Kidney glomerular epithelial cell (primary cell): ENCODE results near the gene RFNG.
A peak's percentile ranks its signal among the peaks of the same experiment; 100 is the strongest.

ENCODE experiments used
- DNase-seq: peaks from one replicate; lab custom pipeline; 2025; lab: John Stamatoyannopoulos, UW

The RFNG gene

GRCh38 chr17:82025401-82026107, 26.1 kb downstream of the RFNG start:
- DNase-seq, result no peak

- DNase-seq, result no peak
Measured at GRCh38 chr17:82024859-82025258, 26.8 kb downstream of the RFNG start.

DNA sequence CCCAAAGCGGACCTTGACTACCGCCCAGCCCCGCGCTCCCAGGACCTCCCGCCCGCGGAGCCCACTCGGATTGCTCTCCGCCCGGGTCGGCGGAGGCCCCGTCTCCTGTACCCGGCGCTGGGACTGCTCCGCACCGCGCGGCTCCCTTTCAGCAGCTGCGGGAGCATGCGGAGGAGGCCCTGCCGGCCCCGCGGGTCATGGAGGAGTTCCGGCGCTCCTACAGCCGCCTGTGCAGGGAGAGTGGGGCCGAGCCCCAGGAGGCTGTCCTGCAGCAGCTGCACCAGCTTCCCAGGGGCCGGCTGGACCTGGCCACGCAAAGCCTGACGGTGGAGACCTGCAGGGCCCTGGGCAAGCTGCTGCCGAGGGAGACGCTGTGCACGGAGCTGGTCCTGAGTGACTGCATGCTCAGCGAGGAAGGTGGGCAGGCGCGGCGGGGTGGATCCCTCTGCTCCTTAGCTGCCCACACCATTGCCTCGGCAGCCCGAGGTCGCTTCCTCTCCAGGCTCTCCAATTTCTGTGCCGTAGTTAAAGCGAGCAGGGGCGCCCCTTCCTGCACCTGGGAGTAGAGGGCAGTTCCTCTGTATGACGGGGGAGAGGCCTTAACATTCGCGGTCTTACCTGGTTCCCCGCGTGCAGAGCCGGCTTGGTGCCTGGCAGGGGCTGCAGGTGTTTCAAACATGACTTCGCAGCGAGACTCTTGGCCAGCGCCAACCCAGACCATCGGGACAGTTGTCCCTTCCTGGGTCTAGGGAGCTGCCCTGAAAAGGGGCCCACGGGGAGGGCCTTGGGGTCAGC, 28.0 kb downstream of the RFNG start:
- DNase-seq, result no peak

- DNase-seq, result peak; percentile 99
Measured at GRCh38 chr17:82022981-82023446, 28.6 kb downstream of the RFNG start, which contains the start of gene LRRC45. Gene LRRC45, plus strand, starts transcription at chr17:82023305. Its CDS starts 339 bp downstream, at chr17:82023644.

DNA sequence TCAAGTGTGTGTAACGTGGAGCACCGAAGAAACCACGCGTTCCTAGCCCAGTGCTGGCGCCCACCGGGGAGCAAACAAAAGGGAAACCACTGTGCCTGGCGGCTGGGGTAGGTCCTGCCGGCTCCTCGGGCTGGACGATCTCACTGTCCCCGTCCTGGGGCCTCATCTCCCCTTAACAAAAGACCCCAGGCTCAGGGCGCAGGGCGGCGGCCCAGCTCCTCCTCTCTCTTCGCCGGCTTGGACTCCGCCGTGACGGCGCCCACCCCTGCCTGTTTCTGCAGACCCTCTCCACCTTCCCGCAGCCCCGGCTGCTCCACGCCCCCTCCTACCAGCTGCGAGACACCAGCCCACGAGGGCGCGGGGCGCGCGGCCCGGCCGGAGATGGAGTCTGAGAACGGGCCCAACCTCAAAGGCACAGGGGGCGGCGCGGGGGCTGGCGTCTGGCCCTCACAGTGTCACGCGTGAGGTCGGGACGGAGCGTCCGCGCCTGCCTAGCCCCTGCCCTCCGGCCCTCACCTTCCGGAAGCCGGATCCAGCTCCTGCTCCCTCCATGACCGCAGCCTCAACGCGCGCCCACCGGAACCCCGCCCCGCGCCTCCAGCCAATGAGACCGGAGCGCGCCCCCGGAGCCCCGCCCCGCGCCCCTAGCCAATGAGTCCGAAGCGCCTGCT, 29.2 kb downstream of the RFNG start, which contains the start of gene CENPX:
Gene CENPX (minus strand): TSS at position 569 of the 671 bp plus-strand sequence. CDS start 17 bp downstream, at position 552.
- DNase-seq, result no peak

DNA sequence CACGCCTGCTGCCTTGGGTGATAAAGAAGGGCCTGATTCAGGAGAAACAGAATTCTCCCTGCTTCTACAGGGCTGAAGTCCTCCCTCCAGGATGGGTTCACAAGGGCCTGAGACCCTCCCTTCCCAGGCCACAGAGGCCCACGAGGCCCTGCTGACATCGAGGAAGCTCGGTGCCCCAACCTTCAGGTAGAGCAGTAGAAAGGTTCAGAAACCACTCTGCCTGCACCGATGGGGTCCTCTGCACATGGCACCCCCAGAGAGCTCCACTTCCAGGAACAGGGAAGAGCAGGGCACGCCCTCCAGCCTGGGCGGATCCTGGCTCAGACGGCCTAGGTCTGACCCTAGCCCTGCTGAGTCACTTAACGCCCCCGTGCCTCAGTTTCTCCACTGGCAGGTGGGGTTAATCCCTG, 29.7 kb downstream of the RFNG start:
- DNase-seq, result no peak

- DNase-seq, result peak; percentile 46
Measured at GRCh38 chr17:82021107-82021899, 30.3 kb downstream of the RFNG start.

GRCh38 chr17:82020572-82021106, 31.0 kb downstream of the RFNG start:
- no peak for DNase-seq

GRCh38 chr17:82019690-82020571, 31.7 kb downstream of the RFNG start:
- DNase-seq, result peak; percentile 14

DNA sequence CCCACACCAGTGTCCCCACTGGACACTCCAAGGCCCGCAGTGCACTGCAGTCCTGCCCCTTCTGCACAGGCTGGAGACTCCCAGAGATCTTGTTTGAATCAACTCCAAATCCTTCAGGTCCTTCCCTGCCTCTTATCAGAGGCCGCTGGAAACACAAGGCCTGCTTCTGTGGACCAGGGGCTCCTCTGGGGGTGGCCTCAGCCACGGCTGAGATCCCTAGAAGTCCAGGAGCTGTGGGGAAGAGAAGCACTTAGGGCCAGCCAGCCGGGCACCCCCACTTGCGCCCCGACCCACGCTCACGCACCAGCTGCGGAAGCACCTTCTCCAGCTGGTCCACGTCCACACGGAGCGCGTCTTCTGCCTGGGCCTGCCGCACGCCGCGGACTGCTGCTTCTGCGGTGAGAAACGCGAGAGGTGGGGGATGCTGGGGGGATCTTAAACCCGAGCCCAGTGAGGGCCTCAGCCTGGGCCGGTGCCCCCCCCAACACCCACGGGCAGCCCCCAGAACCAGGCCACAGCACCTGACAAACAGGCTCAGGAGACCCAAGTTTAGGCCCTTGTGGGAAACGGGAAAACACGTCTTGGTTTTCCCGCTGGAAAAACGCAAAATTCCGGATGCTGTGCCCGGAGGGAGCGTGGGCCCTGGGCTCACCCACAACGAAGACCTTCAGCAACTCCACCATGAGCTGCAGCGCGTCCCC, 32.5 kb downstream of the RFNG start:
- DNase-seq, result no peak

DNA sequence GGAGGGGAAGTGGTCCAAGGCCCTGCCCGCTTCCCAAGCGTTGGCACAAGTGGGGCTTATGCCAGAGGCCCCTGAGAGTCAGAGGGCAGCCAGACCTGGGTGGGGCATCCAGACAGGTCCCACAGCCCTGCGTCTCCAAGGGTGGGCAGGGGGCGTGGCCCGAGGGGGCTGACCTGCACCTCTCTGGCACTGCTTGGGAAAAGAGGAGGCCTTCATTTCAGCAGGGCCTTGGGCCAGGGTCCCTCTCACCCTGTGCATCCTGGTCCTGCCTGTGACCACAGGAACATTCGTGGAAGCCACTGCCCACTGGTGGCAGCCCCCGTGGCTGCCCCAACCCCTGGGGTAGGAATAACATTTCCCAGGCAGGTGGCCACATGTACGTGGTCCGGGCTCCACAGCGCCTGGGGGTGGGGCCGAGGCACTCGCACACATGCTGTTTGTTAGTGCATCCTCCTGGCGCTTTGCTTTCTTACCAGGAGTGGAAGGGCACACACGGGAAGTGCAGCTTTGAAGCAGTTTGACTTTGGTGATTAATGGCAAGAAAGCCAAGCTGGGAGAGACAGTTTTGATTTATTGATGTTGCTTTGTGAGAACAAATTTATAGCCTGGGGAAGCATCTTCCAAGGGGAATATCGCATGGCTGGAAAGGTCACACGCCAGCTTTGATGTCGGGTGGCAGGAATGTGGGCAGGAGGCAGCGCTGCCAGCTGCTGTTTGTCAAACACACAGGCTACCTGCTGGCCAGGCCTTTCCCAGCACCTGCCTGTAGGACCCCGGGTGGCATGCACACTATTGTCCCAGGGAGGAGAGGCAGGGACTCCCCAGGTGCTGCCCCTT, 33.2 kb downstream of the RFNG start:
- DNase-seq, result no peak

- DNase-seq, result no peak
Measured at GRCh38 chr17:82017612-82018151, 33.9 kb downstream of the RFNG start.

DNA sequence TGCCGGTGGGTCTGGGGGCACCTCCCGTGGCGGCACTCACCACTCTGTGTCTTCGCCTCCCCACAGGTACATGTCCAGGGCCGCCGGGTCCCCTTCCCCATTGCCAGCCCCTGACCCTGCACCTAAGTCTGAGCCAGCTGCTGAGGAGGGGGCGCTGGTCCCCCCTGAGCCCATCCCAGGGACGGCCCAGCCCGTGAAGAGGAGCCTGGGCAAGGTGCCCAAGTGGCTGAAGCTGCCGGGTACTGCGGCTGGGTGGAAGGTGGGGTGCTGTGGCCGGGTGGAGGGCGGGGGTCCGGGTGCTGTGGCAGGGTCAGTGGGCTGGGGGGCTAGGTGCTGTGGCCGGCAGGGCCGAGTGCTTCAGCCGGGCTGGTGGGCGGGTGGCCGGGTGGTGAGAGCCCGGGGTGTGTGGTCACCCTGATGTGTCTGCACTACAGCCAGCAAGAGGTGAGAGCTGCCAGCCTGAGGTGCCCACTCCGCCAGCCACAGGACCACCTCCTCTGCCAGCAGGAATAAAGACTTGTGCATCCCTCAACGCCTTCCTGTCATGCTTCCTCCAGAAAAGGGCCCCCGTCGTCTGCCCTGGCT, 34.6 kb downstream of the RFNG start:
- DNase-seq, result no peak

DNA sequence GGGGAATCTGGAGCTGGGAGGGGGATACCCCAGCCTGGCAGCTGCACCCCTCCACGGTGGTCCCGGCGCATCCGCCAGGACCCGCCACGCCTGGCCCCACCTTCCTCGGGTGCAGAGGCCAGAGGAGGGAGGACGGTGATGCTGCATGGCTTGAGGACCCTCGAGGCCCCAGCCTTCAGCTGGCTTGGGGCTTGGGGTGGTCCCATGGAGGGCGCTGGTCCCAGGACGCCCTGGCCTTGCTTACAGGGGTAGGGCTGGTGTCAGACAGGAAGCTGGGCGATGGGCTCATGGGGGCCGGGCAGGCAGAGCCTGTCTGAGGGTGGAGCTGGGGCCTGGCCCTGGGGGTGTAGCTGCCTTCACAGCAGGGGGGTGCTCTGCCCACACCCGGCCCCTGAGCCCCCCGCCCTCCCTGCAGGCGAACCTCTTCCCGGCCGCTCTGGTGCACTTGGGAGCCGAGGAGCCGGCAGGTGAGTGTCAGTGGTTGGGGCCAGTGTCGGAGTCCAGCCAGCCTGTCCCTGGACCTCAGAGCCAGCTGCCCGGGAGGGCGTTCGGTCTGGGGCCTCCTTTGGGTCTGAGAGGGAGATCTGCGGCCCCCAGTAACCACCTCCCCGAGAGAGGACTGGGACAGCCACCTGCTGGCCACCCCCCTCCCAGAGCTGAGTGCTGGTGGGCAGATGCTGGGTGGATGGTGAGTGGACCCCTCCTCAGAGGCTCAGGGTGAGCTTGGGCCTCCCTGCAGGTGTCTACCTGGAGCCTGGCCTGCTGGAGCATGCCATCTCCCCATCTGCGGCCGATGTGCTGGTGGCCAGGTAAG, 35.3 kb downstream of the RFNG start:
- no peak for DNase-seq

- no peak for DNase-seq
Measured at GRCh38 chr17:82015311-82015971, 36.2 kb downstream of the RFNG start.

DNA sequence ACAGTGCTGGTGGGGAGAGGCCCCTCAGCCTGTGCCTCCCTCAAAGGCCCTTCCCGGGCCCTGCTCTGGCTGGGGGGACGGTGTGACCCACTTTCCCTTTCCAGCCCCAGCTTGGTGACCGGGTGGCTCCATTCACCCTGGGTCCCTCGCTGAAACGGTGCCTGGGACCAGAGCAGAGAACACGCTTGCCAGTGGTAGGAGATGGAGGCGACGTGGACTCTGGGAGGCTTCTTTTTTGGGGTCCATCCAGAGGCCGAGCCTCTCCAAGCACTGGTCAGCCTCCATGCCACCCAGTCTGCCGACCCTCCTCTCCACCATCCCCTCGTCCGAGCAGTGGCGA, 36.7 kb downstream of the RFNG start:
- DNase-seq, result no peak

GRCh38 chr17:82014432-82014831, 37.2 kb downstream of the RFNG start:
- DNase-seq, result no peak
